GM23338 (cell line): Measurements from ENCODE around the gene MCEE.

Experiments
- CREB1 ChIP-seq: fragments of 250-450 bp; sonication (Bioruptor Pico); IDR thresholded peaks from 2 replicates; pipeline ENCODE4 v1.5.0; 2020; ENCODE audit warnings: low read depth, mild to moderate bottlenecking, moderate library complexity
- CTCF ChIP-seq, 2 experiments: fragments of 200-600 bp in 1 of 2; sonication (generic) in 1 of 2; conservative IDR thresholded peaks; 2 replicates each; pipeline versions ENCODE4 v1.5.1 to v1.6.1; 2016 to 2017; ENCODE audit warnings: antibody characterized with exemption in 2 of 2, low read depth in 2 of 2, mild to moderate bottlenecking in 2 of 2, moderate library complexity in 1 of 2
- ETS1 ChIP-seq: IDR thresholded peaks from 2 replicates; pipeline ENCODE4 v1.6.1; 2016; ENCODE audit warnings: antibody characterized with exemption
- EZH2 ChIP-seq: fragments of 200-600 bp; sonication (generic); IDR thresholded peaks from one replicate; pipeline ENCODE4 v1.8.0; 2017; ENCODE audit warnings: antibody characterized with exemption, mild to moderate bottlenecking, low read depth; ENCODE audit not compliant: unreplicated experiment
- EZH2phosphoT487 ChIP-seq: fragments of 200-600 bp; sonication (generic); IDR thresholded peaks from one replicate; pipeline ENCODE4 v1.8.1; 2018; ENCODE audit warnings: antibody characterized with exemption; ENCODE audit not compliant: unreplicated experiment
- JUNB ChIP-seq: IDR thresholded peaks from one replicate; pipeline ENCODE4 v1.6.1; 2016; ENCODE audit warnings: antibody characterized with exemption; ENCODE audit not compliant: unreplicated experiment
- NANOG ChIP-seq: IDR thresholded peaks from 2 replicates; pipeline ENCODE4 v1.6.1; 2016; ENCODE audit warnings: antibody characterized with exemption, borderline replicate concordance
- POLR2AphosphoS5 ChIP-seq: IDR thresholded peaks from 2 replicates; pipeline ENCODE4 v1.6.1; 2016; ENCODE audit warnings: antibody characterized with exemption, low read depth
- REST ChIP-seq: IDR thresholded peaks from one replicate; pipeline ENCODE4 v1.6.1; 2018; ENCODE audit warnings: antibody characterized with exemption; ENCODE audit not compliant: unreplicated experiment
- STAT1 ChIP-seq: IDR thresholded peaks from one replicate; pipeline ENCODE4 v1.6.1; 2016; ENCODE audit warnings: antibody characterized with exemption; ENCODE audit not compliant: unreplicated experiment
- ZNF114 ChIP-seq: fragments of 250-450 bp; sonication (Bioruptor Pico); IDR thresholded peaks from 2 replicates; pipeline ENCODE4 v1.5.0; 2020; ENCODE audit warnings: mild to moderate bottlenecking, moderate library complexity
- ZNF331 ChIP-seq: fragments of 250-450 bp; sonication (Bioruptor Pico); IDR thresholded peaks from 2 replicates; pipeline ENCODE4 v1.5.0; 2020; ENCODE audit warnings: low read depth, mild to moderate bottlenecking, moderate library complexity
- ZNF462 ChIP-seq: fragments of 250-450 bp; sonication (Bioruptor Pico); IDR thresholded peaks from 2 replicates; pipeline ENCODE4 v1.5.0; 2020; ENCODE audit warnings: mild to moderate bottlenecking, moderate library complexity

- TF ChIP-seq POLR2AphosphoS5 (no peak), EZH2 (no peak), CTCF (conservative IDR thresholded peaks at IDR 0.05; ENCODE audit: low read depth in 2 of 2) (peak; percentile 85 to 91), CREB1 (no peak), EZH2phosphoT487 (no peak), STAT1 (no peak), REST (no peak), ETS1 (no peak), NANOG (no peak), JUNB (no peak), ZNF114 (CRISPR knock-in tag) (no peak), ZNF462 (CRISPR knock-in tag) (no peak), ZNF331 (CRISPR knock-in tag) (no peak)
Measured at GRCh38 chr2:71157124-71157793, 27.2 kb upstream of the MCEE start.
